Stomach (tissue), 9 donors: ENCODE results near the gene YBX1. TPM values are rescaled to one million over a fixed set of nuclear protein-coding genes. Genes with fewer than 3 reads are reported as not detected.

ENCODE experiments used
- DNase-seq, 2 donors: peaks; one replicate each; pipeline versions ENCODE4 v3.0.0 to v3.0.0-alpha.2; 2013 to 2019
- H3K27ac ChIP-seq, 5 donors: fragments of 200-600 bp in 4 of 5; sonication (generic) in 4 of 5; one replicate each; pipeline ENCODE4 v1.5.1; 2013 to 2019; ENCODE audit warnings: mild to moderate bottlenecking in 1 of 5, moderate library complexity in 1 of 5
- H3K27me3 ChIP-seq, 3 donors: fragments of 200-600 bp; sonication (generic); one replicate each; pipeline ENCODE4 v1.5.1; 2017 to 2019; ENCODE audit warnings: mixed run types in 1 of 3
- H3K36me3 ChIP-seq, 4 donors: fragments of 200-600 bp; sonication (generic); 1 replicate in 3 of 4; 2 replicates in 1 of 4; pipeline ENCODE4 v1.5.1; 2016 to 2019
- H3K4me1 ChIP-seq, 4 donors: fragments of 200-600 bp; sonication (generic); one replicate each; pipeline ENCODE4 v1.5.1; 2016 to 2019
- H3K4me3 ChIP-seq, 4 donors: fragments of 200-600 bp; sonication (generic) in 3 of 4; one replicate each; pipeline ENCODE4 v1.5.1; 2016 to 2019; ENCODE audit warnings: mild to moderate bottlenecking in 1 of 4
- H3K9me3 ChIP-seq, 4 donors: fragments of 200-600 bp; sonication (generic); one replicate each; pipeline ENCODE4 v1.5.1; 2016 to 2019
- EP300 ChIP-seq: sonication (generic); formaldehyde crosslinking; IDR thresholded peaks from one replicate; pipeline ENCODE4 v1.6.1; 2017; ENCODE audit warnings: antibody characterized with exemption
- POLR2A ChIP-seq, 4 donors: fragments of 450-650 bp; IDR thresholded peaks; one replicate each; pipeline ENCODE4 v1.6.1; 2016; ENCODE audit warnings: antibody characterized with exemption in 4 of 4, control low read depth in 2 of 4, mild to moderate bottlenecking in 1 of 4, moderate library complexity in 1 of 4
- POLR2AphosphoS5 ChIP-seq, 3 donors: sonication (generic); formaldehyde crosslinking; IDR thresholded peaks; one replicate each; pipeline ENCODE4 v1.6.1; 2016; ENCODE audit warnings: antibody characterized with exemption in 3 of 3
- WGBS, 5 donors: extraction: QIAGEN DNeasy Blood & Tissue Kit in 3 of 5; methylation state at CpG; one replicate each; pipeline versions ENCODE4 v1.1.5 to v1.1.7; 2013 to 2018; 5-methylcytosine and 5-hydroxymethylcytosine counted together
- intact Hi-C: fragments of 100-400 bp; cut with DNase I; formaldehyde crosslinking; loops from one replicate; pipeline ENCODE4 v1.15.1; 2023; ENCODE audit warnings: low total_unique reads
- polyA plus RNA-seq, 3 donors: library from polyadenylated mRNA; stranded (reverse); fragments of 200-250 nt; gene quantifications; one replicate each; pipeline ENCODE4 v1.2.3, GENCODE V29; 2013
- total RNA-seq, 5 donors: library from RNA; depleted of rRNA; stranded (reverse); fragments of >200 nt; gene quantifications; one replicate each; pipeline versions ENCODE4 v1.1.0 to v1.2.3, GENCODE V29; 2014 to 2016
- TF ChIP-seq, protein P1 (sequence below), 7 experiments: fragments of 450-650 bp in 4 of 7; fragments of 200-600 bp in 3 of 7; sonication (generic) in 3 of 7; IDR thresholded peaks; one replicate each; pipeline ENCODE4 v1.5.1; 2016 to 2019; ENCODE audit warnings: antibody characterized with exemption in 7 of 7, control low read depth in 2 of 7, mild to moderate bottlenecking in 1 of 7
- donor health status: healthy with polysubstance abuse.
- donor health status: Bipolar disorder and iron deficiency.
- donor health status: healthy.

YBX1 gene
- total and polyA plus RNA-seq, 8 donors = 201 to 844 (median 367) TPM

DNA sequence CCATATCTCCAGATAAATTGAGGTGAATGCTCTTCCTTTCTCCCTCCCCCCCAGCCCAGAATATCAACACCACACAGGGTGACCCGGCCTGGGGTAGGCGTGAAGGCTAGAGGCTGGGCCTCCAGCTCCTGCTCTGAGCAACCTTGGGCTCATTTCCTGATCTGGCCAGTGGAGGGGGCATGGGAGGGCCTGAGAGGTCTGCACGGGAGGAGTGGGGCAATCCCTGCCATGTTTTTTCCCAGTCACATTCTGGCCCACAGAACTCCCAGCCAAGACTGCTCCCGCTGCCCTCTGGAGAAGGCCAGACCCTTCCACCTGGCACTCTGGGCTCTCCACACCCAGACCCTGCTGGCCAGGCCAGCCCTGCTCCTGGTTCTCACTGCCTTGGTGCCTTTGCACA, 53.9 kb downstream of the YBX1 start:
- peak in 1 of 2 donors; percentile 31 for DNase-seq
- H3K27ac ChIP-seq = no peak overlapping the region
- H3K27me3 ChIP-seq = no peaks in the 10 kb centered on the region
- no peak overlapping the region for H3K4me3 ChIP-seq
- H3K4me1 ChIP-seq = peaks cover 0 to 15% (median 0%) of the 10 kb centered on the region in 4 donors
- intact Hi-C loops = no loop called here
- H3K9me3 ChIP-seq = no peaks in the 10 kb centered on the region
- 59 to 72% (median 66%) methylated on average over 4 of the region's 4 CpGs for WGBS, 5 donors
- H3K36me3 ChIP-seq = no peaks in the 10 kb centered on the region
- TF ChIP-seq POLR2AphosphoS5 (IDR thresholded peaks at IDR 0.05) (no peak), EP300 (no peak), POLR2A (IDR thresholded peaks at IDR 0.05) (no peak)
- TF ChIP-seq, protein P1, sequence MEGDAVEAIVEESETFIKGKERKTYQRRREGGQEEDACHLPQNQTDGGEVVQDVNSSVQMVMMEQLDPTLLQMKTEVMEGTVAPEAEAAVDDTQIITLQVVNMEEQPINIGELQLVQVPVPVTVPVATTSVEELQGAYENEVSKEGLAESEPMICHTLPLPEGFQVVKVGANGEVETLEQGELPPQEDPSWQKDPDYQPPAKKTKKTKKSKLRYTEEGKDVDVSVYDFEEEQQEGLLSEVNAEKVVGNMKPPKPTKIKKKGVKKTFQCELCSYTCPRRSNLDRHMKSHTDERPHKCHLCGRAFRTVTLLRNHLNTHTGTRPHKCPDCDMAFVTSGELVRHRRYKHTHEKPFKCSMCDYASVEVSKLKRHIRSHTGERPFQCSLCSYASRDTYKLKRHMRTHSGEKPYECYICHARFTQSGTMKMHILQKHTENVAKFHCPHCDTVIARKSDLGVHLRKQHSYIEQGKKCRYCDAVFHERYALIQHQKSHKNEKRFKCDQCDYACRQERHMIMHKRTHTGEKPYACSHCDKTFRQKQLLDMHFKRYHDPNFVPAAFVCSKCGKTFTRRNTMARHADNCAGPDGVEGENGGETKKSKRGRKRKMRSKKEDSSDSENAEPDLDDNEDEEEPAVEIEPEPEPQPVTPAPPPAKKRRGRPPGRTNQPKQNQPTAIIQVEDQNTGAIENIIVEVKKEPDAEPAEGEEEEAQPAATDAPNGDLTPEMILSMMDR (IDR thresholded peaks at IDR 0.05) = no peak

DNA sequence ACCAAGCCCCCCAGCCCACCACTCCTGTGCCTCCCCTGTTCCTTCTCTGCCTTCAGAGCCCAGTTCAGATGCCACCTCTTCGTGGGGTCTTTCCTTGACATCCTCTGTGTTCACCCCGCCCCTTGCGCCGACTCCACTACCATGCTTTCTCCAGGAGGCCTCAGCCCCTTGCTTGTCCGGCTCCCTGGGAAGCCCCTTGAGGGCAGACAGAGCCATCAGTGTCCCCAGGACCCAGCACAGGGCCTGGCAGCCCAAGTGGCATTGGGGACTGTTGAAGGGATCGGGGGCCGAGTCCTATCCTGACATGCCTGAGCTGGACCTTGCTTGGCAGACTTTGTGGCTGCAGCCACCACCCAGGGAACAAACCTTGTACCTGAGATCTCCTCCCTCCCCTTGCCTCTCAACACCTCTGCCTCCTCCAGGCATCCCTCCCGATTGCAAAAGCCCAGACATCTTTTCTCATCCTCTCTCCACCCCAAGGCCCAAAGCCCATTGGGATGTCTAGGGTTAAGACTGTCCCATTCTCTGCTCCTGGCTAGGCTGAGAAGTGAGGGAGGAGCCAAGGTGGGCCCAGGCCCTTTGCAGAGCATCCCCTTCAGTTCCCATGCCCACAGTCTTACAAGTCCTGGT, 54.5 kb downstream of the YBX1 start:
- intact Hi-C loops = no loop called here
- Histone ChIP-seq H3K27me3 (no peaks in the 10 kb centered on the region), H3K4me3 (no peak overlapping the region), H3K9me3 (no peaks in the 10 kb centered on the region), H3K36me3 (no peaks in the 10 kb centered on the region), H3K27ac (no peak overlapping the region), H3K4me1 (peaks cover 0 to 15% (median 0%) of the 10 kb centered on the region in 4 donors)
- 84 to 97% (median 90%) methylated on average over 8 of the region's 8 CpGs for WGBS, 5 donors
- DNase-seq = no peak
- TF ChIP-seq POLR2AphosphoS5 (IDR thresholded peaks at IDR 0.05) (no peak), EP300 (no peak)
- TF ChIP-seq, protein P1 (IDR thresholded peaks at IDR 0.05) = no peak

DNA sequence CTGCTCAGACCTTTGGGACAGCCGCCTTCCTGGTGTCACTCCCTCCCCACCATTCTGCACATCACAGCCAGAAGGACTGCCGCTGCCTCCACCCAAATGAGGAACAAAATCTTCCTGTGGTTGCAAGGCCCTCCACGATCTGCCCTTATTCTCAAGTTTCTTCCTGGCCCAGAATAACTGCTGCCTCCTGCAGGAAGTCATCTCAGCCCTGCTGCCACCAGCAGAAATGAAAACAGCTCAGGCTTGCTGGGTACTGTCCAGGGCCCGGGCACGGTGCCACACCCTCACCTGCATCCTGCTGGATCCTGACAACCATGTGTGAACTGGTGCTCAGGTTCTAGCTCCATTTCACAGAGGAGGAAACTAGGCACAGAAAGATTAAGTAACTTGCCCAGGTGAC, 55.0 kb downstream of the YBX1 start:
- WGBS, 5 donors = 34 to 42% (median 39%) methylated on average over 5 of the region's 5 CpGs
- Histone ChIP-seq H3K27ac (no peak overlapping the region), H3K4me3 (no peak overlapping the region), H3K9me3 (no peaks in the 10 kb centered on the region), H3K4me1 (peaks cover 0 to 15% (median 0%) of the 10 kb centered on the region in 4 donors), H3K27me3 (no peaks in the 10 kb centered on the region), H3K36me3 (no peaks in the 10 kb centered on the region)
- TF ChIP-seq POLR2A (IDR thresholded peaks at IDR 0.05) = no peak
- TF ChIP-seq, protein P1 (IDR thresholded peaks at IDR 0.05) = peak in 1 of 7 experiments; percentile 10
- peak in 1 of 3 donors; percentile 15 for TF ChIP-seq POLR2AphosphoS5 (IDR thresholded peaks at IDR 0.05)
- no peak for TF ChIP-seq EP300
- DNase-seq = peak in 1 of 2 donors; percentile 88
- intact Hi-C loops = no loop called here

DNA sequence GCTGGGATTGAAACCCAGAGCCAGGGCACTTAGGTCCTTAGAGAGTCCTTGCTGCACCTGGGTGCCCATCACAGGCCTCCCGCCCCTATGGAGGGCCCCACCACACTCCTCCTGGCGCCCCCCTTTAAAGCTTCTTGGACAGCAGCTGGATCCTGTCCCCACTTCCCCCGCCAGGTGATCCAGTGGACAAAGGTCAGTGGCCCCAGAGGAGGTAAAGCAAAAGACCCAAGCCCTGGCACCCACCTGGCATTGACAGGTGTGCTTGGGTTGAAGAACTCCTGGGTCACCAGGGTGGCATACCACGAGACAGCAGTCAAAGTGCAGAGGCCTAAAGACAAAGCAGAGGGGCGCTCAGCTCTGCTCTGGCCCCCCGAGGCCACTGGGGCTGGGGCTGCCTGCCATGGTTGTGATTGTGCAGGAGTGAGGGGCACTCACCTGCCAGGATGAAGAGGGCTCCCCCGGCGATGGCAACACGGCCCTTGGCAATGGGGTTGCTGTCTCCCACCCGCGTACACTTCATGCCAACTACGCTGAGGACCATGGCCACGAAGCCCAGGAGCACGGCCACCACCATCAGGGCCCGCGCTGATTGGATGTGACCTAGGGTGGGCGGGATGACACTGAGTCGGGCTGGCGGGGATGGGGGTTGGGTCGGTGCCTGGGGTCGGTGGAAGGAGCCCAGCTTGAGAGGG, 55.9 kb downstream of the YBX1 start:
- H3K27me3 ChIP-seq = no peaks in the 10 kb centered on the region
- TF ChIP-seq POLR2A (IDR thresholded peaks at IDR 0.05) (no peak), POLR2AphosphoS5 (IDR thresholded peaks at IDR 0.05) (no peak)
- TF ChIP-seq, protein P1 (IDR thresholded peaks at IDR 0.05) = no peak
- H3K4me3 ChIP-seq = no peak overlapping the region
- intact Hi-C loops = no loop called here
- H3K4me1 ChIP-seq = peaks cover 0 to 15% (median 0%) of the 10 kb centered on the region in 4 donors
- no peaks in the 10 kb centered on the region for H3K9me3 ChIP-seq
- 89 to 94% (median 92%) methylated on average over 13 to 21 of the region's 21 CpGs for WGBS, 5 donors
- H3K36me3 ChIP-seq = no peaks in the 10 kb centered on the region
- no peak for DNase-seq
- H3K27ac ChIP-seq = no peak overlapping the region
